Neural progenitor cell (in vitro differentiated cells): Measurements from ENCODE around the gene STAT3. TPM values are rescaled to one million over a fixed set of nuclear protein-coding genes. Genes with fewer than 3 reads are reported as not detected.

Source experiments
- DNase-seq: peaks from one replicate; pipeline ENCODE4 v3.0.0-alpha.2; 2016; ENCODE audit warnings: low spot score
- H2AFZ ChIP-seq: fragments of 200-600 bp; sonication (generic); replicated peaks from 2 replicates; pipeline ENCODE4 v1.6.1; 2016; ENCODE audit warnings: antibody characterized with exemption
- H3F3A ChIP-seq: fragments of 200-600 bp; sonication (generic); 2 replicates; pipeline ENCODE4 v1.6.1; 2016; ENCODE audit warnings: antibody characterized with exemption, low read depth
- H3K27ac ChIP-seq: fragments of 200-600 bp; sonication (generic); 2 replicates; pipeline ENCODE4 v1.5.1; 2016; ENCODE audit warnings: mild to moderate bottlenecking
- H3K27me3 ChIP-seq: fragments of 200-600 bp; sonication (generic); 2 replicates; pipeline ENCODE4 v1.6.1; 2016; ENCODE audit warnings: mild to moderate bottlenecking, moderate library complexity
- H3K36me3 ChIP-seq: fragments of 200-600 bp; sonication (generic); 2 replicates; pipeline ENCODE4 v1.5.1; 2016
- H3K4me1 ChIP-seq: fragments of 200-600 bp; sonication (generic); 2 replicates; pipeline ENCODE4 v1.6.1; 2016; ENCODE audit warnings: mixed run types
- H3K4me2 ChIP-seq: fragments of 200-600 bp; sonication (generic); 2 replicates; pipeline ENCODE4 v1.6.1; 2016
- H3K4me3 ChIP-seq: fragments of 200-600 bp; sonication (generic); 2 replicates; pipeline ENCODE4 v1.5.1; 2016
- H3K79me2 ChIP-seq: fragments of 200-600 bp; sonication (generic); 2 replicates; pipeline ENCODE4 v1.6.1; 2016; ENCODE audit warnings: low read depth
- H3K9ac ChIP-seq: fragments of 200-600 bp; sonication (generic); 2 replicates; pipeline ENCODE4 v1.6.1; 2016
- H3K9me3 ChIP-seq: fragments of 200-600 bp; sonication (generic); 2 replicates; pipeline ENCODE4 v1.5.1; 2016; ENCODE audit warnings: low read depth
- H4K20me1 ChIP-seq: fragments of 200-600 bp; sonication (generic); 2 replicates; pipeline ENCODE4 v1.6.1; 2016; ENCODE audit warnings: low read depth
- H3K27ac Mint-ChIP-seq: 3 replicates; pipeline ENCODE4 v1.8.0; 2021; ENCODE audit warnings: mixed read lengths
- H3K27me3 Mint-ChIP-seq: 2 replicates; pipeline ENCODE4 v1.8.0; 2022; ENCODE audit warnings: low read depth, mild to moderate bottlenecking, inconsistent platforms, moderate library complexity, mixed read lengths; ENCODE audit not compliant: insufficient read depth
- H3K36me3 Mint-ChIP-seq: 3 replicates; pipeline ENCODE4 v1.8.0; 2021; ENCODE audit warnings: mixed read lengths
- H3K4me1 Mint-ChIP-seq: 3 replicates; pipeline ENCODE4 v1.8.0; 2021; ENCODE audit warnings: mixed read lengths
- H3K4me3 Mint-ChIP-seq: 3 replicates; pipeline ENCODE4 v1.8.0; 2021; ENCODE audit warnings: mild to moderate bottlenecking, moderate library complexity, mixed read lengths
- H3K9me3 Mint-ChIP-seq: 3 replicates; pipeline ENCODE4 v1.8.0; 2020; ENCODE audit warnings: mixed read lengths
- EZH2 ChIP-seq: fragments of 200-600 bp; sonication (generic); IDR thresholded peaks from 2 replicates; pipeline ENCODE4 v1.6.1; 2017; ENCODE audit warnings: antibody characterized with exemption, mild to moderate bottlenecking, moderate library complexity
- EZH2phosphoT487 ChIP-seq: fragments of 200-600 bp; sonication (generic); IDR thresholded peaks from 2 replicates; pipeline ENCODE4 v1.6.1; 2017; ENCODE audit warnings: antibody characterized with exemption
- total RNA-seq: library from RNA; depleted of rRNA; stranded (reverse); fragments of >200 nt; gene quantifications from 2 replicates; pipeline ENCODE4 v1.2.3, GENCODE V29; 2015; ENCODE audit warnings: low replicate concordance
- TF ChIP-seq, protein P1 (sequence below): fragments of 200-600 bp; sonication (generic); IDR thresholded peaks from 2 replicates; pipeline ENCODE4 v1.5.1; 2017; ENCODE audit warnings: antibody characterized with exemption, mild to moderate bottlenecking

STAT3 gene
- total RNA-seq, 1 donor from 2014 or later: 54.9 TPM

GRCh38 chr17:42316755-42317154 lies 71.5 kb downstream of the STAT3 start:
- no peak overlapping the region for H3K4me3 ChIP-seq
- no peak overlapping the region for H2AFZ ChIP-seq
- no peaks in the 10 kb centered on the region for H4K20me1 ChIP-seq
- H3K27ac ChIP-seq: no peak overlapping the region
- no peak overlapping the region for H3K9ac ChIP-seq
- H3K36me3 Mint-ChIP-seq: peaks cover 16% of the 10 kb centered on the region
- no peak overlapping the region for H3K4me2 ChIP-seq
- no peaks in the 10 kb centered on the region for H3K36me3 ChIP-seq
- no peaks in the 10 kb centered on the region for H3K27me3 Mint-ChIP-seq
- peaks cover 22% of the 10 kb centered on the region for H3F3A ChIP-seq
- H3K4me3 Mint-ChIP-seq: no peak overlapping the region
- H3K9me3 ChIP-seq: no peaks in the 10 kb centered on the region
- no peaks in the 10 kb centered on the region for H3K27me3 ChIP-seq
- peaks cover 14% of the 10 kb centered on the region for H3K4me1 Mint-ChIP-seq
- H3K4me1 ChIP-seq: peaks cover 11% of the 10 kb centered on the region
- DNase-seq: no peak
- H3K27ac Mint-ChIP-seq: no peak overlapping the region
- no peaks in the 10 kb centered on the region for H3K9me3 Mint-ChIP-seq
- H3K79me2 ChIP-seq: no peaks in the 10 kb centered on the region
- TF ChIP-seq, protein P1, sequence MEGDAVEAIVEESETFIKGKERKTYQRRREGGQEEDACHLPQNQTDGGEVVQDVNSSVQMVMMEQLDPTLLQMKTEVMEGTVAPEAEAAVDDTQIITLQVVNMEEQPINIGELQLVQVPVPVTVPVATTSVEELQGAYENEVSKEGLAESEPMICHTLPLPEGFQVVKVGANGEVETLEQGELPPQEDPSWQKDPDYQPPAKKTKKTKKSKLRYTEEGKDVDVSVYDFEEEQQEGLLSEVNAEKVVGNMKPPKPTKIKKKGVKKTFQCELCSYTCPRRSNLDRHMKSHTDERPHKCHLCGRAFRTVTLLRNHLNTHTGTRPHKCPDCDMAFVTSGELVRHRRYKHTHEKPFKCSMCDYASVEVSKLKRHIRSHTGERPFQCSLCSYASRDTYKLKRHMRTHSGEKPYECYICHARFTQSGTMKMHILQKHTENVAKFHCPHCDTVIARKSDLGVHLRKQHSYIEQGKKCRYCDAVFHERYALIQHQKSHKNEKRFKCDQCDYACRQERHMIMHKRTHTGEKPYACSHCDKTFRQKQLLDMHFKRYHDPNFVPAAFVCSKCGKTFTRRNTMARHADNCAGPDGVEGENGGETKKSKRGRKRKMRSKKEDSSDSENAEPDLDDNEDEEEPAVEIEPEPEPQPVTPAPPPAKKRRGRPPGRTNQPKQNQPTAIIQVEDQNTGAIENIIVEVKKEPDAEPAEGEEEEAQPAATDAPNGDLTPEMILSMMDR: no peak
- no peak for TF ChIP-seq EZH2
- no peak for TF ChIP-seq EZH2phosphoT487

DNA sequence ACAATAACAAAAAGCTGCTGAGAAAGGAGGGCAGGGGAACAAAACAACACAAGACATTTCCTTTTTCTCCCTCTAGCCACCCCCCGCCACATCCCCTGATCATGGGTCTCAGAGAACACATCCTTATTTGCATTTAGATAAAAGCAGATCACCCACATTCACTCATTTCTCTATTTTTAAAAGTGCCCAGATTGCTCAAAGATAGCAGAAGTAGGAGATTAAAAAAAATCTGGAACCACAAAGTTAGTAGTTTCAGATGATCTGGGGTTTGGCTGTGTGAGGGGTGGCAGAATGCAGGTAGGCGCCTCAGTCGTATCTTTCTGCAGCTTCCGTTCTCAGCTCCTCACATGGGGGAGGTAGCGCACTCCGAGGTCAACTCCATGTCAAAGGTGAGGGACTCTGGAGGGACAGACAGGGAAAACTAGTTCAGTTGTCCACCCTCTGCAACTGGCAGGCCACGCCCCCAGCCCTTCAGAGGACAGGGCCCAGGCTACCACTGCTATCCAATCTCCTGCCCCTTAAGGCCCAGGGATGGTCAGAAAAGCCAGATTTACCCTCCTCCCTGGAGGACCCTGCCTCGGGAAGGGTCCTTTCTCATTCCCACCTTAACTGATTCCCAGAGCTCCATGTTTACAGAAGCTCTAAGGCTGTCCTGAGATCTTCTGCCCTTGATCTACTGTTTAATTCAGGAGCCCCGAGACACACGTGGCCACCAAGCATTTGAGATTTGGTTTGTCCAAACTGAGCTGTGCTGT lies 72.7 kb downstream of the STAT3 start:
- H3K27ac Mint-ChIP-seq: no peak overlapping the region
- H3K9me3 Mint-ChIP-seq: no peaks in the 10 kb centered on the region
- TF ChIP-seq, protein P1: no peak
- TF ChIP-seq EZH2 (no peak), EZH2phosphoT487 (no peak)
- H3K27me3 Mint-ChIP-seq: no peaks in the 10 kb centered on the region
- peaks cover 21% of the 10 kb centered on the region for H3K4me1 ChIP-seq
- H3K4me3 ChIP-seq: no peak overlapping the region
- no peak for DNase-seq
- no peaks in the 10 kb centered on the region for H4K20me1 ChIP-seq
- no peaks in the 10 kb centered on the region for H3K9me3 ChIP-seq
- peaks cover 33% of the 10 kb centered on the region for H3F3A ChIP-seq
- no peaks in the 10 kb centered on the region for H3K79me2 ChIP-seq
- no peak overlapping the region for H3K27ac ChIP-seq
- H3K4me1 Mint-ChIP-seq: peaks cover 26% of the 10 kb centered on the region
- no peak overlapping the region for H3K4me3 Mint-ChIP-seq
- no peak overlapping the region for H2AFZ ChIP-seq
- H3K9ac ChIP-seq: no peak overlapping the region
- peaks cover 16% of the 10 kb centered on the region for H3K36me3 Mint-ChIP-seq
- H3K36me3 ChIP-seq: no peaks in the 10 kb centered on the region
- no peaks in the 10 kb centered on the region for H3K27me3 ChIP-seq
- no peak overlapping the region for H3K4me2 ChIP-seq

DNA sequence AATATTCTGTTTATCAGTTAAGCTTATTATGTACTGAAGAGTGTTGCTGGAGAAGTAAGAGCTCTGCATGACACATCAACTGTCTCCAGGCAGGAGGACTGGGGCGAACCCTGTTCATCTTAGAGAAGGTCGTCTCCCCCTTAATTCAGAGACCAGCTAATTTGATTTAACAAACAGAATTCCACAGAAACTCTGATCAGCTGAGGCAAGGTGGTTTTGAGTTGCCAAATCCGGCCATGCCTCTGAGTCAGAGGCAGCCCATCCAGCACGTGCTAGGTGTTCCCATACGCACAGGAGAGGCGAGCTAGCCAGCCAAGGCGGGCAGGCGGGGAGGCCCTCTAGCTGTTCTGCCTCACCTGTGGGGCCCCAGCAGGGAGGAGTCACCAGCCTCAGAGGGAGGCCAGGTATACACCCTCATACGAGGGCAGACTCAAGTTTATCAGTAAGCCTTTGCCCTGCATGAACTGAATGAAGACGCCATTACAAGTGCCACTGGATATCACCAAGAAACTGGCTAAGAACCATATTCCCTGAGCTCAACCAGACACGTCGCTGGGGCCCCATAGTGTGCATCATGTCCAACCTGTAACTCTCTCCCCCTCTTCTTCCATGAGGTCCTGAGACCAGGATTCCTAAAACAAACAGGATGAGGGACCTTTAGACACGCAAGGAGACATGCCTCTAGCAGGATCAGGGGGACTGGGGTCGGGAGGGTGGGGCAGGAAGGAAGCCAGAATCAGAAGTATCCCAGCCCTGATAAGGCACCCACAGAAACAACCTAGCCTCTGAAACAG lies 74.3 kb downstream of the STAT3 start:
- H3K27ac ChIP-seq: no peak overlapping the region
- no peaks in the 10 kb centered on the region for H3K27me3 Mint-ChIP-seq
- peaks cover 16% of the 10 kb centered on the region for H3K36me3 Mint-ChIP-seq
- H3K9me3 Mint-ChIP-seq: no peaks in the 10 kb centered on the region
- TF ChIP-seq, protein P1: no peak
- TF ChIP-seq EZH2 (no peak), EZH2phosphoT487 (no peak)
- H3K4me1 Mint-ChIP-seq: peaks cover 33% of the 10 kb centered on the region
- H2AFZ ChIP-seq: no peak overlapping the region
- H3K9me3 ChIP-seq: no peaks in the 10 kb centered on the region
- no peak overlapping the region for H3K9ac ChIP-seq
- H3K27ac Mint-ChIP-seq: no peak overlapping the region
- H3K27me3 ChIP-seq: no peaks in the 10 kb centered on the region
- no peaks in the 10 kb centered on the region for H3K36me3 ChIP-seq
- no peaks in the 10 kb centered on the region for H3K79me2 ChIP-seq
- no peaks in the 10 kb centered on the region for H4K20me1 ChIP-seq
- H3K4me3 Mint-ChIP-seq: no peak overlapping the region
- DNase-seq: no peak
- no peak overlapping the region for H3K4me3 ChIP-seq
- H3K4me1 ChIP-seq: peaks cover 25% of the 10 kb centered on the region
- H3F3A ChIP-seq: peaks cover 36% of the 10 kb centered on the region
- H3K4me2 ChIP-seq: no peak overlapping the region
